Measurements from ENCODE around the gene HSPA1A. TPM values are rescaled to one million over a fixed set of nuclear protein-coding genes. Genes with fewer than 3 reads are reported as not detected.

Gene HSPA1A
- total and polyA plus RNA-seq, 9 of the 15 experiments (the other 6 are each of a cell fraction or from before 2014, with no cell fraction given): 2.2 to 273 (median 107) TPM

DNA sequence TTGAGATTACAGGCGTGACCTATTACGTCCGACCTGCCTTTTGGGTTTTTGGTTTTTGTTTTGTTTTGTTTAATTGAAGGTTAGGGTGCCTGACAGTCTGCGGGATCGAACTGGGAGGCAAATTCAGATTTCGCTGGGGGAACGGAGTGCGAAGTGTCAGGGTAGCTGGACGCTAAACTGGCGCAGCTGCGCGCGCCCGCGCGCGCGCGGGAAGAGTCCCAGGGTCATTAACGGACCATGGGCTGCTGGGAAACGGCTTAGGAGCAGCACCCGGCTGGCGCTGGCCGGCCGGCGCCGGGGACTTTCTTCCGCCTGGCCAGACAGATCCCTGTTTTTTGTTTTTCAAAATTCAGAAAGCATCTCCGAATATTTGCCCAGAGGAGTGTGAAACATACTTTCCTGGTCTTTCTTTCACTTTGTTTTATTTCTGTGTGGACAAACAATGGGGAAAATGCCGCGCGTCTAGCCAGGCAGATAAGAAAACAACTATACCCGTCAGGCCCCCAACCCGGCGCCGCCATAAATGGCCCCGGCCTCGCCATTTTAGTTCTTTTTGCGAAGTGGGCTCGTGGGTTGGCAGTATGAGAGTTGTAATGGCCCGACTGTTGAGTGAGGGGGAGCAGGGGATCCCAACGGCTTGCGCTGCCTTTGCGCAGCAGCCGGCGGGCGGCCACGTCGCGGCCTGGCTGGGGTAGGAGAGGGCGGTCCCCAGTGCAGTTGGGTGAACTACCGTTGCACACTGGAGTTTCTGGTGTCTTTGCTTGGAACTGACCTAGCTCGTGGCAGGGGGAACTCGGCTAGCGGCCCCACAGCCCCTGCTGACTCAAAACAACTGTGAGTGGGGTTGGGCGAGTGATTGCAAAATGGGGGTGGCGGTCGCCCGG is 19.3 kb downstream of the HSPA1A start (continued):
- TF ChIP-seq, protein P1, sequence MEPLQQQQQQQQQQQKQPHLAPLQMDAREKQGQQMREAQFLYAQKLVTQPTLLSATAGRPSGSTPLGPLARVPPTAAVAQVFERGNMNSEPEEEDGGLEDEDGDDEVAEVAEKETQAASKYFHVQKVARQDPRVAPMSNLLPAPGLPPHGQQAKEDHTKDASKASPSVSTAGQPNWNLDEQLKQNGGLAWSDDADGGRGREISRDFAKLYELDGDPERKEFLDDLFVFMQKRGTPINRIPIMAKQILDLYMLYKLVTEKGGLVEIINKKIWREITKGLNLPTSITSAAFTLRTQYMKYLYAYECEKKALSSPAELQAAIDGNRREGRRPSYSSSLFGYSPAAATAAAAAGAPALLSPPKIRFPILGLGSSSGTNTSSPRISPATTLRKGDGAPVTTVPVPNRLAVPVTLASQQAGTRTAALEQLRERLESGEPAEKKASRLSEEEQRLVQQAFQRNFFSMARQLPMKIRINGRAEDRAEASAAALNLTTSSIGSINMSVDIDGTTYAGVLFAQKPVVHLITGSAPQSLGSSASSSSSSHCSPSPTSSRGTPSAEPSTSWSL (CRISPR knock-in tag; IDR thresholded peaks at IDR 0.05; ENCODE audit: borderline replicate concordance): 0 out of 2 replicates have a peak, but pooled peaks have one; percentile 58
- TF ChIP-seq FUS (optimal IDR thresholded peaks at IDR 0.05; ENCODE audit: low read depth, low read length) (no peak), HOXB6 (CRISPR knock-in tag; IDR thresholded peaks at IDR 0.05; ENCODE audit: borderline replicate concordance) (no peak; the same call in 1 of the 2 replicates), NR2F6 (CRISPR knock-in tag; IDR thresholded peaks at IDR 0.05) (peak; percentile 92), XRCC5 (IDR thresholded peaks at IDR 0.05; ENCODE audit: low read depth, low read length) (peak; percentile 84; the same call in 1 of the 2 replicates), SNIP1 (IDR thresholded peaks at IDR 0.05; ENCODE audit: low read depth) (0 out of 2 replicates have a peak, but pooled peaks have one; percentile 52), PHF21A (IDR thresholded peaks at IDR 0.05; ENCODE audit: borderline replicate concordance, low read depth) (no peak), FOXM1 (IDR thresholded peaks at IDR 0.05; ENCODE audit: low read depth) (peak; percentile 75; the same call in 1 of the 2 replicates), FOXM1 (CRISPR knock-in tag; IDR thresholded peaks at IDR 0.05; ENCODE audit: low read depth) (peak; percentile 95; the same call in 1 of the 2 replicates), MBD2 (IDR thresholded peaks at IDR 0.05; ENCODE audit: borderline replicate concordance, low read depth) (peak; percentile 83), ZC3H8 (IDR thresholded peaks at IDR 0.05) (peak; percentile 69; the same call in 1 of the 2 replicates), RBM22 (IDR thresholded peaks at IDR 0.05; ENCODE audit: low read depth, low read length, poor library complexity, severe bottlenecking) (peak; percentile 98), ELF4 (CRISPR knock-in tag; IDR thresholded peaks at IDR 0.05) (peak; percentile 99), HMG20B (CRISPR knock-in tag; IDR thresholded peaks at IDR 0.05) (peak; percentile 92), ZNF766 (CRISPR knock-in tag; conservative IDR thresholded peaks at IDR 0.05) (no peak), HMGN3 (IDR thresholded peaks at IDR 0.05; ENCODE audit: borderline replicate concordance, extremely low read depth, insufficient read length, low read depth, low read length) (peak; percentile 99), NFXL1 (CRISPR knock-in tag; IDR thresholded peaks at IDR 0.05) (peak; percentile 86), ZFP36 (IDR thresholded peaks at IDR 0.05; ENCODE audit: low read depth, low read length, partially characterized antibody) (peak; percentile 15), ZNF431 (CRISPR knock-in tag; IDR thresholded peaks at IDR 0.05) (no peak; the same call in 1 of the 2 replicates), EZH2 (IDR thresholded peaks at IDR 0.05; ENCODE audit: borderline replicate concordance, low read depth, low read length) (no peak)
- TF ChIP-seq, protein P2, sequence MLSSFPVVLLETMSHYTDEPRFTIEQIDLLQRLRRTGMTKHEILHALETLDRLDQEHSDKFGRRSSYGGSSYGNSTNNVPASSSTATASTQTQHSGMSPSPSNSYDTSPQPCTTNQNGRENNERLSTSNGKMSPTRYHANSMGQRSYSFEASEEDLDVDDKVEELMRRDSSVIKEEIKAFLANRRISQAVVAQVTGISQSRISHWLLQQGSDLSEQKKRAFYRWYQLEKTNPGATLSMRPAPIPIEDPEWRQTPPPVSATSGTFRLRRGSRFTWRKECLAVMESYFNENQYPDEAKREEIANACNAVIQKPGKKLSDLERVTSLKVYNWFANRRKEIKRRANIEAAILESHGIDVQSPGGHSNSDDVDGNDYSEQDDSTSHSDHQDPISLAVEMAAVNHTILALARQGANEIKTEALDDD (IDR thresholded peaks at IDR 0.05): no peak
- TF ChIP-seq, protein P3, sequence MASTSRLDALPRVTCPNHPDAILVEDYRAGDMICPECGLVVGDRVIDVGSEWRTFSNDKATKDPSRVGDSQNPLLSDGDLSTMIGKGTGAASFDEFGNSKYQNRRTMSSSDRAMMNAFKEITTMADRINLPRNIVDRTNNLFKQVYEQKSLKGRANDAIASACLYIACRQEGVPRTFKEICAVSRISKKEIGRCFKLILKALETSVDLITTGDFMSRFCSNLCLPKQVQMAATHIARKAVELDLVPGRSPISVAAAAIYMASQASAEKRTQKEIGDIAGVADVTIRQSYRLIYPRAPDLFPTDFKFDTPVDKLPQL (IDR thresholded peaks at IDR 0.05; ENCODE audit: extremely low read depth, insufficient read length): peak; percentile 97
- TF ChIP-seq, protein P4, sequence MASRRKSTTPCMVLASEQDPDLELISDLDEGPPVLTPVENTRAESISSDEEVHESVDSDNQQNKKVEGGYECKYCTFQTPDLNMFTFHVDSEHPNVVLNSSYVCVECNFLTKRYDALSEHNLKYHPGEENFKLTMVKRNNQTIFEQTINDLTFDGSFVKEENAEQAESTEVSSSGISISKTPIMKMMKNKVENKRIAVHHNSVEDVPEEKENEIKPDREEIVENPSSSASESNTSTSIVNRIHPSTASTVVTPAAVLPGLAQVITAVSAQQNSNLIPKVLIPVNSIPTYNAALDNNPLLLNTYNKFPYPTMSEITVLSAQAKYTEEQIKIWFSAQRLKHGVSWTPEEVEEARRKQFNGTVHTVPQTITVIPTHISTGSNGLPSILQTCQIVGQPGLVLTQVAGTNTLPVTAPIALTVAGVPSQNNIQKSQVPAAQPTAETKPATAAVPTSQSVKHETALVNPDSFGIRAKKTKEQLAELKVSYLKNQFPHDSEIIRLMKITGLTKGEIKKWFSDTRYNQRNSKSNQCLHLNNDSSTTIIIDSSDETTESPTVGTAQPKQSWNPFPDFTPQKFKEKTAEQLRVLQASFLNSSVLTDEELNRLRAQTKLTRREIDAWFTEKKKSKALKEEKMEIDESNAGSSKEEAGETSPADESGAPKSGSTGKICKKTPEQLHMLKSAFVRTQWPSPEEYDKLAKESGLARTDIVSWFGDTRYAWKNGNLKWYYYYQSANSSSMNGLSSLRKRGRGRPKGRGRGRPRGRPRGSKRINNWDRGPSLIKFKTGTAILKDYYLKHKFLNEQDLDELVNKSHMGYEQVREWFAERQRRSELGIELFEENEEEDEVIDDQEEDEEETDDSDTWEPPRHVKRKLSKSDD (conservative IDR thresholded peaks at IDR 0.05; ENCODE audit: low read length): peak; percentile 86; the same call in 1 of the 2 replicates
